GM19395 (cell line): Measurements from ENCODE around the gene ZNF511.
A peak's percentile ranks its signal among the peaks of the same experiment; 100 is the strongest.

Experiments
- ATAC-seq: cut with Tn5 transposase; IDR thresholded peaks from one replicate; pipeline ENCODE4 v1.9.1; 2021; ENCODE audit warnings: mild to moderate bottlenecking, moderate library complexity; ENCODE audit not compliant: unreplicated experiment

ZNF511 gene

GRCh38 chr10:133292919-133293809 lies 15.6 kb upstream of the ZNF511 start:
- ATAC-seq = no peak

GRCh38 chr10:133293810-133294119 lies 14.9 kb upstream of the ZNF511 start:
- ATAC-seq = no peak

- ATAC-seq = no peak
These were observed 14.5 kb upstream of the ZNF511 start for GRCh38 chr10:133294189-133294588.

GRCh38 chr10:133295426-133296320 lies 13.0 kb upstream of the ZNF511 start:
- ATAC-seq = no peak

- no peak for ATAC-seq
These were observed 11.2 kb upstream of the ZNF511 start for GRCh38 chr10:133297504-133297903.

- no peak for ATAC-seq
These were observed 10.2 kb upstream of the ZNF511 start for GRCh38 chr10:133298466-133298865.

GRCh38 chr10:133299224-133299623 lies 9.5 kb upstream of the ZNF511 start:
- ATAC-seq = no peak

GRCh38 chr10:133299738-133300137 lies 9.0 kb upstream of the ZNF511 start:
- ATAC-seq = no peak

GRCh38 chr10:133302230-133302629 lies 6.5 kb upstream of the ZNF511 start:
- no peak for ATAC-seq

GRCh38 chr10:133303206-133303605 lies 5.5 kb upstream of the ZNF511 start:
- ATAC-seq = no peak

- no peak for ATAC-seq
These were observed 2.6 kb upstream of the ZNF511 start for GRCh38 chr10:133306097-133306476.

GRCh38 chr10:133306941-133307379 lies 1.8 kb upstream of the ZNF511 start:
- no peak for ATAC-seq

GRCh38 chr10:133307776-133308420 lies 816 bp upstream of the ZNF511 start:
- peak; percentile 50 for ATAC-seq

- peak; percentile 71 for ATAC-seq
These were observed 496 bp downstream of the ZNF511 start for GRCh38 chr10:133309100-133309719.

- no peak for ATAC-seq
These were observed 1.1 kb downstream of the ZNF511 start for GRCh38 chr10:133309720-133310398.

GRCh38 chr10:133310399-133310755 lies 1.7 kb downstream of the ZNF511 start:
- no peak for ATAC-seq

- ATAC-seq = no peak
These were observed 2.1 kb downstream of the ZNF511 start for GRCh38 chr10:133310789-133311188.

GRCh38 chr10:133311570-133311969 lies 2.9 kb downstream of the ZNF511 start:
- no peak for ATAC-seq

GRCh38 chr10:133312016-133312768 lies 3.5 kb downstream of the ZNF511 start:
- no peak for ATAC-seq

- ATAC-seq = no peak
These were observed 4.0 kb downstream of the ZNF511 start for GRCh38 chr10:133312769-133313145.
